ENCODE data around the gene SPATA45.

DNA sequence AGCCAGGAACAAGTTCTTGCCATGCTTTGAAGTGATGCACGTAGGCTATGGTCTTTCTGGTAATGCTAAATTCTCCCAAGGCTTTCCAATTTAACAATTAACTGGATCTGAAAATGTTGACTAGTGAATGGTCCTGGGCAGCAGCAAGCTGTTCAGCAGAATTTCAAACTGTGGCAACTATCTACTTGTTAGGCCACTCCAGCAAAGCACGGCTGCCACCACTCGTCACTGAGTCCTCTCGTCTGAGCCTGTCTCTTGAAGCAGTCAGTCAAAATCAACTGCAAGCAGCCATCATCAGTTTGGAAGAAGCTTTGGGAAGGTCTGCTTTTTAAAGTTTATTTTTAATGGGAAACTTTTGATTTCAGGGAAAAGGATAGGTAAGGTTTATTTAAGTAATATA, 16.8 kb upstream of the SPATA45 start:
- TF ChIP-seq POLR2A (IDR thresholded peaks at IDR 0.05; ENCODE audit: low read depth, low read length) (no peak), POLR2AphosphoS5 (IDR thresholded peaks at IDR 0.05; ENCODE audit: low read depth, low read length) (no peak)
